ENCODE results near the gene GSDME. TPM values are rescaled to one million over a fixed set of nuclear protein-coding genes. Genes with fewer than 3 reads are reported as not detected.

GSDME gene
- total RNA-seq, 1 donor from 2014 or later = 38.9 TPM

- no peak for DNase-seq (ENCODE audit: extremely low read depth, low read depth, low spot score)
These were observed 49.2 kb downstream of the GSDME start for GRCh38 chr7:24707988-24708615.

- no peak for DNase-seq (ENCODE audit: extremely low read depth, low read depth, low spot score)
These were observed 50.8 kb downstream of the GSDME start for GRCh38 chr7:24706211-24707170.

GRCh38 chr7:24705461-24705954, 51.8 kb downstream of the GSDME start:
- no peak for DNase-seq (ENCODE audit: extremely low read depth, low read depth, low spot score)

GRCh38 chr7:24704311-24704710, 53.0 kb downstream of the GSDME start:
- no peak for DNase-seq (ENCODE audit: extremely low read depth, low read depth, low spot score)

GRCh38 chr7:24703296-24703695, 54.0 kb downstream of the GSDME start:
- DNase-seq (ENCODE audit: extremely low read depth, low read depth, low spot score) = no peak

- DNase-seq (ENCODE audit: extremely low read depth, low read depth, low spot score) = no peak
These were observed 54.5 kb downstream of the GSDME start for GRCh38 chr7:24702755-24703154.

- no peak for DNase-seq (ENCODE audit: extremely low read depth, low read depth, low spot score)
These were observed 55.7 kb downstream of the GSDME start for GRCh38 chr7:24701261-24702235.

GRCh38 chr7:24700521-24701260, 56.6 kb downstream of the GSDME start:
- no peak for DNase-seq (ENCODE audit: extremely low read depth, low read depth, low spot score)

GRCh38 chr7:24698531-24699266, 58.6 kb downstream of the GSDME start:
- no peak for DNase-seq (ENCODE audit: extremely low read depth, low read depth, low spot score)

- DNase-seq (ENCODE audit: extremely low read depth, low read depth, low spot score) = no peak
These were observed 59.8 kb downstream of the GSDME start for GRCh38 chr7:24697416-24697815.

- no peak for DNase-seq (ENCODE audit: extremely low read depth, low read depth, low spot score)
These were observed 64.7 kb downstream of the GSDME start for GRCh38 chr7:24692592-24692991.

GRCh38 chr7:24690251-24690650, 67.0 kb downstream of the GSDME start:
- DNase-seq (ENCODE audit: extremely low read depth, low read depth, low spot score) = no peak

- no peak for DNase-seq (ENCODE audit: extremely low read depth, low read depth, low spot score)
These were observed 71.6 kb downstream of the GSDME start for GRCh38 chr7:24685708-24686107.

- no peak for DNase-seq (ENCODE audit: extremely low read depth, low read depth, low spot score)
These were observed 86.5 kb downstream of the GSDME start for GRCh38 chr7:24670782-24671181.

- DNase-seq (ENCODE audit: extremely low read depth, low read depth, low spot score) = no peak
These were observed 87.2 kb downstream of the GSDME start for GRCh38 chr7:24669971-24670591.

GRCh38 chr7:24668927-24669635, 88.2 kb downstream of the GSDME start:
- no peak for DNase-seq (ENCODE audit: extremely low read depth, low read depth, low spot score)

GRCh38 chr7:24665564-24666294, 91.5 kb downstream of the GSDME start:
- DNase-seq (ENCODE audit: extremely low read depth, low read depth, low spot score) = no peak

GRCh38 chr7:24660546-24660945, 96.7 kb downstream of the GSDME start:
- no peak for DNase-seq (ENCODE audit: extremely low read depth, low read depth, low spot score)
